HG03159 (cell line): ENCODE results near the gene MRM2.

Source experiments
- ATAC-seq: cut with Tn5 transposase; IDR thresholded peaks from one replicate; pipeline ENCODE4 v1.9.1; 2021; ENCODE audit warnings: mild to moderate bottlenecking, moderate library complexity; ENCODE audit not compliant: unreplicated experiment

Gene MRM2

GRCh38 chr7:2249744-2250323, 7.8 kb upstream of the MRM2 start:
- no peak for ATAC-seq

DNA sequence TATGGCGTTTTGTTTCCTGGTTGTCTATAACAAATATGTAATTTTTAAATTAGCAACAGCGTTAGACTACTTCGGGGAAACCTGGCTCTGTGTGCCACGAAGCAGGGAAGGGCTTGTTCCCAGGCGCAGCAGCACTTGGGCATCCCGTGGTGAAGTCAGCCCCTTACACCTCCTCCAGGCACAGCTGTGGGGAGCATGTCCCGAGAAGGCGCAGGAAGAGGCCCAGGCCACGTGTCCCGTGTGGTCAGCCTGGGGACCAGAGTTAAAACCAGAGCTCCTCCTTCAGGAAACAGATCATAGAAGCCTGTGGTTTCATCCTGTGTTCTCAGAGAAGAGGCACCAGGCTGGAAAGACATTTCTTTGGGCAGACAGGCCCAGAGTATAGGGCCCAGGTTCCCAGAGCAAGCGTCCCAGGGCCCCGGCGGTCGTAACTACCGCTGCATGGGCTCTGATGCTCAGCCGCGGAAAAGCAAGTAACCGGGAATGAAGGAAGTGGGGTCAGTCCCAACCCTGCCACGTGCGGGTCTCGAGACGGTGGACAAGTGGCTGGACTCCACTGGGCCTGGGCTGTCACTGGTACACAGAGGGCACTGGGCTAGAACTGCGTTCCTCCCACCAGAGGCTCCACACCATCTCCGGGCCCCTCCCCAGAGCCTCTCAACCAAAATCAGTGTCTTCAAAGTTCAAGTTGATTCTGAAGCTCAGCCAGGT, 7.1 kb upstream of the MRM2 start:
- no peak for ATAC-seq

DNA sequence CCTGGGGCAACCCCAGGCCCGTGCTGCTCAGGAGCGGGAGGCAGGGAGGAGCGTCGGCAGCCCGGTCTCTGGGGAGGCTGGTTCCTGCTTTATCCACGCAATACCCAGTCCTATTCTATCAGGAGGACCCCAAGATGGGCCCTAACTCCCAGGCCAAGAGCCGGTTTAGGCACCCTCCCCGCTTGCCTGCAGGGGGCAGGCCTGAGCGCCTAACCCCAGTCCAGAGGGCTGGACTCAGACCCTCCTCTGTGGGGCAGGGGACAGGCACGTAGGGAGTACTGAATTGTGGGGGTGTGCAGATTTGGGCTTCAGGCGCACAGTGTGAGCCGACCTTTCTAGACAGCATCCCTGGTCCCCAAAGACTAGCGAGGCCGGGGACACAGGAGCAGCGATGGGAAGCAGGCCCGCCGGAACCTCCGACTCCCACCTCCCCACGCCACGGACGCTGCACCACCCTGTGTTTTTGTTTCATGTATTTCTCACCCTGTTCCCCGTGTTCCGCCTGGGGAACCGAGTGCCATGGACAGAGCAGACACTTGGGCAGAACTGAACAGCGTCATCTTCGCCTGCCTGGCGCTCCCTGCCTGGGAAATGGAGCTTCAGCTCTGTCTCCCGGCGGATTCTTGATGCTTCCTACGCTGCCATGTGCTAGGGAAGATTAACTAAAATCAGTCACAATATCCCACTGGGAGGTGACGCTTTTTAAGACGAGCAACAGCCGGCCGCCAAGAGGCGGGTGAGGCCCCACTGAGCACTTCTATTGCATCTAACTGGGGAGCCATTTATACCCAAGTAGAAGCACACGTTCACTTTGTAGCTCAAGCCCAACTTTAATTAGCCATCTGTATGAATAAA, 5.4 kb upstream of the MRM2 start:
- no peak for ATAC-seq

- no peak for ATAC-seq
These were observed 4.1 kb upstream of the MRM2 start for GRCh38 chr7:2245883-2246675.

- no peak for ATAC-seq
These were observed 2.5 kb upstream of the MRM2 start for GRCh38 chr7:2244404-2244995.

DNA sequence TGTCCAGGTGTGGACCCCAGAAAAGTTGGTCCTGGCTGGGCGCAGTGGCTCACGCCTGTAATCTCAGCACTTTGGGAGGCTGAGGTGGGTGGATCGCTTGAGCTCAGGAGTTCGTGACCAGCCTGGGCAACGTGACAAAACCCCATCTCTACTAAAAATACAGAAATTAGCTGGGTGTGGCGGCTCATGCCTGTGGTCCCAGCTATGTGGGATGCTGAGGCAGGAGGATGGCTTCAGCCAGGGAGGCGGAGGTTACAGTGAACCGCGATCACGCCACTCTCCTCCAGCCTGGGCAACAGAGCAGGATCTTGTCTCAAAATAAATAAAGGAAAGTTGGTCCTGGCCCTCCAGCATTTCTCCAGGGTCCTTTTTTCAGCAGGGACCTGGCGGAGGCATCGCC, 1.5 kb upstream of the MRM2 start:
- no peak for ATAC-seq

DNA sequence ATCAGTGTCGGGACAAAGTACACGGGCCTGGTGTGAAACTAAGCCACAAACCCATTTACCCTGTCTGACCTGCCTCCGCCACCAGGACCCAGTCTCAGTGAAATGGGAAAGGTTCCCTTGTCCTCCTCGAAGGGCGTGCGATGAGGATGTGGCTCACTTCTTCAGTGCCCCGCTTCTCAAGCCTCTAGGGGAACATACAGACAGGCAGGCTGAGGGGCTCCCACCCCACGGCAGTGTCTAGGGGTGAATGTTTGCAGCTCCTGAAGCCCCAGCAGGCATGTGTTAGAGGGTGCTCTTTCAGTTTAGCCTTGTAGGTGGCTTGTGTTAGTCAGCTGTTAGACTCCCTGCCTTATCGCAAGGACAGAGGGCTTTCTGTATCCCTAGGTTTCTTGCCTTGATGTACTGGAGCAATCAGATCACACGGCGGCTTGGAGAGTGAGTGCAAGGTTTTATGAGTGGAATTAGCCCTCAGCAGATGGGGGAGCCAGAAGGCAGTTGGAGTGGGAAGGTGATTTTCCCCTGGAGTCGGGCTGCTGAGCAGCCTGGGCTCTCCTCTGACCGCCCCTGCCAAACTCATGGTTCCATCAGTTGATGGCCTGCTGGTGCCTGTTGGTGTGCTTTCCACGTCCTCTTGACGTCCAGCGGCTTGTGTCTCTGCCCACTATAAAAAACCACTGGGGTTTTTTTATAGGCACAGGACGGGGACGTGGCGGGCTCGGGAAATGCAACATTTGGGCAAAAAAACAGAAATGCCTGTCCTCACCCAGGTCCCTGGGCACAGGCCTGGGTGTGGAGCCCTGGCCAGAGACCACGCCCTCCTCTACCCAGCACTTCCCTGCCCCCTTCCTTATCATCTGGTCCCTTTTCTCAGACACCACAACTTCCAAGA, 780 bp upstream of the MRM2 start:
- ATAC-seq: peak; percentile 12

DNA sequence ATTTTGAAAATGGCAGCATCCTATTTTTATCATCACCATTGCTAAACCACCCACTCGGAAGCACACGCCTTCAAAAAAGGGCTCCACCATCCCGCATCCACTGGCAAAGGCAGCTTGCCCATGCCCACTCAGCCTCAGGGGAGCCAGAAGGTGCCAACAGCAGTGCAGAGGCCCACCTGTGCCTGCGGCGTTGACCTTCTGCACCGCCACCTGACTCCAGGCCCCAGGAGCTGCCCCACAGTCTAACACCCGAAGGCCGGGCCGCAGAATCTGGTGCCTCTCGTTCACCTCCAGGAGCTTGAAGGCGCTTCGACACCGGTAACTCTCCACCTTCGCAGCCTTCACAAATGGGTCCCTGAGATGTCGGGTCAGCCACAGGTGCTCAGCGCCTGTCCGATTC, 2.8 kb downstream of the MRM2 start:
- ATAC-seq: no peak

DNA sequence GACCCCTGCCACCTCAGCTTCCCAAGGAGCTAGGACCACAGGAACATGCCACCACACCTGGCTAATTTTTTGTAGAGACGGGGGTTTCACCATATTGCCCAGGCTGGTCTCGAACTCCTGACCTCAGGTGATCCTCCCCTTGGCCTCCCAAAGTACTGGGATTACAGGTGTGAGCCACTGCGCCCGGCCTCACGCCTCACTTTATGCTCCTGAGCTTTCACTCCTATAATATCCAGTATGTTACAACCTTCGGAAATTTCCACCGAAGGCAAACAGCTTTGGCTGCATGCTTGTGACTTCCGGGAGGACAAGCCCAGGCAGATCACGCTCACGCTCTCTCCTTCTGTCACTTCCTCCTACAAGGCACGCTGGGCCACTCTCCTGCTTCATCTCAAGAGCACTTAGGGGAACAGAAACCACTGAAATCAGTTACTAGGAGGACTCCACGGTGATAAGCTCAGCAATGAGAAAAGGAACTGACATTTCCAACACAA, 4.8 kb downstream of the MRM2 start:
- peak; percentile 65 for ATAC-seq

- ATAC-seq: no peak
These were observed 8.1 kb downstream of the MRM2 start for GRCh38 chr7:2233926-2234325.

DNA sequence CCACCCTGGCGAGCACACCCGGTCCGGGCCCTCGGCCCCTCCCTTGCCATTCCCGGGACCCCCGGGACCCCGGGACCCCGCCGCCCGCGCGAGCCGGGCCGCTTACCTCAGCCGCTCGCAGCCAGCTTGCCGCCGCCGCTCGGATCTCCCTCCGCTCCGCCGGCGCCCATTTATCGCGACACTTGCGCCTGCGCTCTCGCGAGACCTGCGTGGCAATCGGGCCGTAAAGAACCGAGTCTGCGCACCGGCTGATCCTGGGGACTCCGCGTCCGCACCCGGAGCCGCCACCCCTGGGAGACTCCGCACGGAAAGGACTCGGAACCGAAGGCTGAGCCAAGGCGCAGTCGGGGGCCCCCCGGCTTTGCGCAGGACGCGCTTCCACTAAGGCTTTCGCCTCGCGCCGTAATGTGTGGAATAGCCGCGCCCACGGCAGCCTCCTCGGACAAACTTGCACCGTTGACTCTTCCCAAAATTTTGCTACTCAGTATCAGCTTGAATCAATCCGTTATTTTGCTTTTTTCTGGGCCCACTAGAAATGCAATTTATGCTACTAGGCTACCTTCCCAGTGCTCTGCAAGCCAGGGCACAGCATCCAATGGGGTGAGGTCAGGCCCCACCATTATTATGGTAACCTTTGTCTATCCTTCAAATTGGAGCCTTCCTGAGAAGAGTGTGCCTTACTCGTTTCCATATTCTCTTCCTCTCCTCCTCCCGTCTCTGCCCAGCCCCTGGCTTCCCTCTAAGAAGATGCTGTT, 9.1 kb downstream of the MRM2 start, which contains the start of gene MAD1L1:
Gene MAD1L1, minus strand, starts transcription at position 180 of the 755 bp plus-strand sequence. CDS start 2,812 bp downstream, outside the sequence.
- peak; percentile 66 for ATAC-seq

DNA sequence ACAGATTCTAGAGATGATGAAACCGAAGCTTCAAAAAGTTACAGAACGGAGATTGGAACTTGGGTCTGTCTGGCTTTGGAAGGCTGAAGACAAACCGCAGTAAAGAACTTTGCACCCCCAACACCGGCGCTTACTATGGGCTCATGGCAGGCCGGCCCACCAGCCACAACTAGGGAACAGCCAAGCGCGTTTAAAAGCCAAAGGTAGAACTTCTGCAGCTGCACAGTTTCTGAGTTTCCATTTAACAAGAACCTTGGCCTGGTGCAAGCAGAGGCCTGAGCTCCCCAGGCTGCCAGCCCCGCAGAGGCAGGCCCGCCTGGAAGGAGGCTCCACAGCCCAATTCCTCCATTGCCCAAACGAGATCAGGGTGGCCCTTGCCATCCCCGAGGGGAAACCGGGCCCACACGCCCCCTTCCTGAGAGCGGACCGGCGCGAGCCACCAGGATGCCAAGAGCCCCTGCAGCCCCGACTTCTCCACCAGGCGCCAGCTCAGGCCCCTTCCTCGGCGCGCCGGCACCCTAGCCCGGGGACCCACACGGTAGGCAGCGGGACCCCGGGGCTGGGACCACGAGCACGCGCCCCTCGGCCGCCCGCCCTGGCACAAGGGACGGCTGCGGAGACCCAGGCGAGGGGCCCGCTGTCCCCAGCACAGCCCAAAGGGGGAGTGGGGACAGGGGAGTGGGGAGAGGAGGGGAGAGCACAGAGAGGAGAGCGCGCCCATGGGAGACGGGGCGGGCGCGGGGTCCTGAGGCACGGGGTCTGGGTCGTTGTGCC, 9.8 kb downstream of the MRM2 start:
- ATAC-seq: peak; percentile 31

GRCh38 chr7:2230882-2231281, 11.1 kb downstream of the MRM2 start:
- no peak for ATAC-seq

DNA sequence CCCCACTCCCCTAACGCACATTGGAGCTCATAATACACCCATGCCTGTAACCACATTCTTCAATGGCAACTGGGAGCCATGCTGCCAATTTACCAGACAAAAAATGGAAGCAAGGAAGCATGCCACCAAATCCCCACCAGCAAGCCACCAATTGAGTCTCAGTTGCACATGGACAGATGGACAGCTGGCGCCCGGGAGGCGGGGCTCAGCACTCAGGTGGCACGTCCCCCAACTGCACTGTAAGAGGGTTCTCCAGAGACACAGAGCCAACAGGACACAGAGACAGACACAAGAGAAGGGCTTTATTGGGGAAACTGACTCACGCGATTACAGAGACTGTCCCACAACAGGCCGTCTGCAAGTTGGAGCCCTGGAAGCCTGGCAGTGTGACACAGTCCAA, 11.8 kb downstream of the MRM2 start:
- ATAC-seq: no peak

DNA sequence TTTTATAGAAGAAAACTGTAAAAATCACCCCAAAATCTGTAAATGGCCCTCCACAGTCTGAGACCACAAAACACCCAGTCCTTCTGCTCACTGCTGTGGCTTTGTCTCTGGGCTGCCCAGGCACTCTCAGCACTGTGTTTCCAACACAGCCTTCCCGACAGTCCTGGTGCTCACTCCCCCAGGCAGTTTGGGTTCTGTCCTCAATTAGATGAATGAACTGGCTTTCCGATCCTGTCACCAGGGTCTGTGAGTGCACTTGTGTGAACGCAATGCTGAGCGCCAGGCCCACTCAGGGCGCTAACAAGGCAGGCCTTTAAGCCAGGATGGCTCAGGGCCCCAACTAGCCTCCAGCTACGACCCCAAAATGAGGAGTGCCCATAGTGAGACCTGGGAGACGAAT, 12.5 kb downstream of the MRM2 start:
- ATAC-seq: no peak

GRCh38 chr7:2228921-2229320, 13.1 kb downstream of the MRM2 start:
- ATAC-seq: no peak

- no peak for ATAC-seq
These were observed 14.3 kb downstream of the MRM2 start for GRCh38 chr7:2227699-2228098.

DNA sequence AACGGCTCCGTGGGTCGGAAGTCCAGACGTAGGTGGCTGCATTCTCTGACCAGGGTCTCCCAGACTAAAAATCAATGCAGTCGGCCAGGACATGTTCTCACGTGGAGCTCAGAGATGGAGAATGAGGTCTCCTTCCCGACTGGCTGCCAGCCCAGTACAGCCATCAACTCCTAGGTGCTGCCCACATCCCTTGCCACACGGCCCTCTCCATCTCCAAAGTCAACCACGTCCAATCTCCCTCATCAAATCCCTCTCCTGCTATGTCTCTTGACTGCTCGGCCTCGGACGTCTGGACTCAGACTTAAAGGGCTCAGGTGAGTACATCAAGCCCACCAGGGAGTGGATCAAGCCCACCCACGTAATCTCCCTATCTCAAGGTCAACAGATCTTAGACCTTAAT, 16.2 kb downstream of the MRM2 start:
- no peak for ATAC-seq
